ENCODE measurements around the gene USP21. TPM values are rescaled to one million over a fixed set of nuclear protein-coding genes. Genes with fewer than 3 reads are reported as not detected.
A peak's percentile ranks its signal among the peaks of the same experiment; 100 is the strongest.

USP21 gene
- total RNA-seq, 2 donors from 2014 or later = 28.6 to 30.1 TPM

DNA sequence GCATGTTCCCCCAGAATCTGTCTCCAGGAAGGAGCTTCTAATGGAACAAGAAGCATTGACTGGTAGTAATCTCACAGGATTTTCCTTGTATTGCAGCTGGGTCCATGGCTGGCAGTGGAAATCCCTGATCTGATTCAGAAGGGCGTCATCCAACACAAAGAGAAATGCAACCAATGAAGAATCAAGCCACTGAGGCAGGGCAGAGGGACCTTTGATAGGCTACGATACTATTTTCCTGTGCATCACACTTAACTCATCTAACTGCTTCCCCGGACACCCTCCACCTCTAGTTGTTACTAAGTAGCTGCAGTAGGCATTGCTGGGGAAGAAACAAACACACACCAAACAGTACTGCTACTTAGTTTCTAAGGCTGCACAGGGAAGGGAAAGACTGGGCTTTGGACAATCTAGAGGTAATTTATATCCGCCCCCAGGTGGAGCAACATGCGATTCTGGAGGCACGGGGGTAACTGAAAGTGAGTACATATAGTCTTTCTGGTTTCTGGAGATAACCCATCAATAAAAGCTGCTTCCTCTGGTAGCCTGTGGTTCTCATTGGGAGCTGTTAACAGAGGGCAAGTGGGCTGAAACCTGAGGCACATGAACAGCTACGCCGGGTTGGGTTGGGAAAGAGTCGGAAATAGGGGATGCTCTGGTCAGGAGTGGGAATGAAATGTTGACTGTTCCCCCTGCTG is 837 bp upstream of the USP21 start:
- H3K36me3 Mint-ChIP-seq (ENCODE audit: low read depth) = peaks cover 87% of the 10 kb centered on the region
- H3K9me3 Mint-ChIP-seq = no peaks in the 10 kb centered on the region
- peak overlapping the region; percentile 92 for H3K27ac Mint-ChIP-seq
- no peaks in the 10 kb centered on the region for H3K27me3 Mint-ChIP-seq
- H3K4me1 Mint-ChIP-seq = peaks cover 42% of the 10 kb centered on the region
- ATAC-seq (replicated peaks) = no peak
- peak overlapping the region; percentile 83 for H3K4me3 Mint-ChIP-seq

DNA sequence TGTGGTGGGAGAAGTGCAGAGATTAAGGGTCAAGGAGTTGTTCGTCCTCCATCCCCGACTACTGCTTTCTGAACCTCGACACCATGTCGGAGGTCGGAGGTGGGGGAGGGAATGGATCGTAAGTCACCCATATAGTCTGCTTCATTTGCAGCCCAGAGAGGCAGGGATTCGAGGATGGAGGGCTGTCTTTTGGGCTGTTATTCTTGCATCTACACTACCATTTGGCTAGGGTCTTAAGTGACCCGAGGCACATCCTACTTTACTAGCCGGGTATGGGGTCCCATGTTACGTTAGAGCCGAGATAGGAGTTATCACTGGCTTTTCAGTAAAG is 578 bp downstream of the USP21 start:
- Mint-ChIP-seq H3K27ac (peak overlapping the region; percentile 92), H3K4me3 (peak overlapping the region; percentile 83), H3K4me1 (peaks cover 41% of the 10 kb centered on the region), H3K9me3 (no peaks in the 10 kb centered on the region), H3K36me3 (ENCODE audit: low read depth) (peaks cover 92% of the 10 kb centered on the region), H3K27me3 (no peaks in the 10 kb centered on the region)
- no peak for ATAC-seq (replicated peaks)

DNA sequence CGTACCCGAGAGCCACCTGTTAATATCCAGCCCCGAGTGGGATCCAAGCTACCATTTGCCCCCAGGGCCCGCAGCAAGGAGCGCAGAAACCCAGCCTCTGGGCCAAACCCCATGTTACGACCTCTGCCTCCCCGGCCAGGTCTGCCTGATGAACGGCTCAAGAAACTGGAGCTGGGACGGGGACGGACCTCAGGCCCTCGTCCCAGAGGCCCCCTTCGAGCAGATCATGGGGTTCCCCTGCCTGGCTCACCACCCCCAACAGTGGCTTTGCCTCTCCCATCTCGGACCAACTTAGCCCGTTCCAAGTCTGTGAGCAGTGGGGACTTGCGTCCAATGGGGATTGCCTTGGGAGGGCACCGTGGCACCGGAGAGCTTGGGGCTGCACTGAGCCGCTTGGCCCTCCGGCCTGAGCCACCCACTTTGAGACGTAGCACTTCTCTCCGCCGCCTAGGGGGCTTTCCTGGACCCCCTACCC is 1.4 kb downstream of the USP21 start:
- peak overlapping the region; percentile 83 for H3K4me3 Mint-ChIP-seq
- H3K27me3 Mint-ChIP-seq = no peaks in the 10 kb centered on the region
- H3K4me1 Mint-ChIP-seq = peaks cover 33% of the 10 kb centered on the region
- peaks cover 90% of the 10 kb centered on the region for H3K36me3 Mint-ChIP-seq (ENCODE audit: low read depth)
- peak overlapping the region; percentile 79 for H3K27ac Mint-ChIP-seq
- H3K9me3 Mint-ChIP-seq = no peaks in the 10 kb centered on the region
- no peak for ATAC-seq (replicated peaks)

DNA sequence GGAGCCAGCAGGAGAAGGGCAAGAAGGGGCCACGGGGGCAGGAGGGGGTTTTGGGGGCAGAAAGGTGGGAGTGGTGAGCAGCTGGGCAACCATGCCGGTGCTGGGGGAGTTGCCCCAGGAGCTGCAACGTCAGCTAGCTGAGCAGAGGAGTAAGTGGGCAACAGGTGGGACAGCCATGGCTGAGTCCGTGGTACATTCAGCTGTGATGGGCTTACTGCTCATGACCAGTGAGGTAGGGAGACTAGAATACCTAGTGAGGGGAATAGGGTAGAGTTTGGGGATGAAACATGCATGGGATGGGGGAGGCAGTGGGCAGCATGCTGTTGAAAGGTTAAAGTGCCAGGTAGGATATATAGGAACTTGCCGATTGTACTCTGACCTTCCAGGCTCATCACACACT is 2.4 kb downstream of the USP21 start:
- Mint-ChIP-seq H3K36me3 (ENCODE audit: low read depth) (peaks cover 91% of the 10 kb centered on the region), H3K27me3 (no peaks in the 10 kb centered on the region), H3K4me3 (peak overlapping the region; percentile 83), H3K9me3 (no peaks in the 10 kb centered on the region), H3K4me1 (peaks cover 30% of the 10 kb centered on the region), H3K27ac (peak overlapping the region; percentile 79)
- no peak for ATAC-seq (replicated peaks)

DNA sequence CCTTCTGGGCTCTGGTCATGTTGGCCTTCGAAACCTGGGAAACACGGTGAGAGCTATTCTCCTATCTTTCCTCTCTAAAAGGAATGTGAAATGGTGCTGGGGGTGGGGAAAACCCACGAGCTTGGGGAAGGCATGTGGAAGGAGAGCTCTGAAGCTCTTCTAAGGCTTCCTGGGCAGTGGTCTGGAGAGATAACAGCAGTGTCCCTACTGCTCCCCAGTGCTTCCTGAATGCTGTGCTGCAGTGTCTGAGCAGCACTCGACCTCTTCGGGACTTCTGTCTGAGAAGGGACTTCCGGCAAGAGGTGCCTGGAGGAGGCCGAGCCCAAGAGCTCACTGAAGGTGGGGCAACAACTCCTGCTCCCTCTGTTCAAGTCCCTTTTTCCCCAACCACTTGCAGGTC is 2.8 kb downstream of the USP21 start:
- peaks cover 87% of the 10 kb centered on the region for H3K36me3 Mint-ChIP-seq (ENCODE audit: low read depth)
- H3K27me3 Mint-ChIP-seq = no peaks in the 10 kb centered on the region
- H3K27ac Mint-ChIP-seq = peak overlapping the region; percentile 79
- H3K9me3 Mint-ChIP-seq = no peaks in the 10 kb centered on the region
- H3K4me1 Mint-ChIP-seq = peaks cover 30% of the 10 kb centered on the region
- peak overlapping the region; percentile 83 for H3K4me3 Mint-ChIP-seq
- no peak for ATAC-seq (replicated peaks)

DNA sequence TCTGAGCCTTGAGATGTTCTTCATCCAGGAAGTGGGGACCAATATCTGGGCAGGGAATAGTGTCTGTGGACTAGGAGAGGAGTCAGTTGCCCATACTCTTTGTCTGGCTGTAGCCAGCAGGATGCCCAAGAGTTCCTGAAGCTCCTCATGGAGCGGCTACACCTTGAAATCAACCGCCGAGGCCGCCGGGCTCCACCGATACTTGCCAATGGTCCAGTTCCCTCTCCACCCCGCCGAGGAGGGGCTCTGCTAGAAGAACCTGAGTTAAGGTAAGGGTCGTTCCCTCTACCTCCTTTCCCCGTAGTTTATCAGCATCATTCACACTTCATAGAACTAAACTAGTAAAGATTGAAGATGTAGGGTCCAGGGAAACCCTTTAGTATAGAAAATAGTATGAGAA is 3.5 kb downstream of the USP21 start:
- peaks cover 82% of the 10 kb centered on the region for H3K36me3 Mint-ChIP-seq (ENCODE audit: low read depth)
- peaks cover 30% of the 10 kb centered on the region for H3K4me1 Mint-ChIP-seq
- peak overlapping the region; percentile 79 for H3K27ac Mint-ChIP-seq
- no peaks in the 10 kb centered on the region for H3K27me3 Mint-ChIP-seq
- no peak overlapping the region for H3K4me3 Mint-ChIP-seq
- no peak for ATAC-seq (replicated peaks)
- H3K9me3 Mint-ChIP-seq = no peaks in the 10 kb centered on the region

DNA sequence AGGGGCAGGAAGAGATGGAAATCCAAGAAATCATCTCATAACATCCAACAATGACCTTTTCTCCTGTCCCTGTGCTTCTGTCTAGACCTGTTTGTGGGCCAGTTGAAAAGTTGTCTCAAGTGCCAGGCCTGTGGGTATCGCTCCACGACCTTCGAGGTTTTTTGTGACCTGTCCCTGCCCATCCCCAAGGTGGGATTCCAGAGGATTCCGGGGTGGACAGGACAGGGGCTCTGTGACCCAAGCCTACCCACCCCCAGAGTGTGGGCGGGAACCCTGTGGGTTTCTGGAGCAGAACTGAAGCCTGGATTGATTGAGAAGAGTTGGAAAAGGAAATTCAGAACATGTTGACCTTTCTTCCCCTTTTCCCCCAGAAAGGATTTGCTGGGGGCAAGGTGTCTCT is 4.5 kb downstream of the USP21 start:
- Mint-ChIP-seq H3K36me3 (ENCODE audit: low read depth) (peaks cover 82% of the 10 kb centered on the region), H3K9me3 (no peaks in the 10 kb centered on the region), H3K27me3 (no peaks in the 10 kb centered on the region), H3K4me1 (peaks cover 26% of the 10 kb centered on the region), H3K27ac (peak overlapping the region; percentile 79), H3K4me3 (no peak overlapping the region)
- ATAC-seq (replicated peaks) = no peak

DNA sequence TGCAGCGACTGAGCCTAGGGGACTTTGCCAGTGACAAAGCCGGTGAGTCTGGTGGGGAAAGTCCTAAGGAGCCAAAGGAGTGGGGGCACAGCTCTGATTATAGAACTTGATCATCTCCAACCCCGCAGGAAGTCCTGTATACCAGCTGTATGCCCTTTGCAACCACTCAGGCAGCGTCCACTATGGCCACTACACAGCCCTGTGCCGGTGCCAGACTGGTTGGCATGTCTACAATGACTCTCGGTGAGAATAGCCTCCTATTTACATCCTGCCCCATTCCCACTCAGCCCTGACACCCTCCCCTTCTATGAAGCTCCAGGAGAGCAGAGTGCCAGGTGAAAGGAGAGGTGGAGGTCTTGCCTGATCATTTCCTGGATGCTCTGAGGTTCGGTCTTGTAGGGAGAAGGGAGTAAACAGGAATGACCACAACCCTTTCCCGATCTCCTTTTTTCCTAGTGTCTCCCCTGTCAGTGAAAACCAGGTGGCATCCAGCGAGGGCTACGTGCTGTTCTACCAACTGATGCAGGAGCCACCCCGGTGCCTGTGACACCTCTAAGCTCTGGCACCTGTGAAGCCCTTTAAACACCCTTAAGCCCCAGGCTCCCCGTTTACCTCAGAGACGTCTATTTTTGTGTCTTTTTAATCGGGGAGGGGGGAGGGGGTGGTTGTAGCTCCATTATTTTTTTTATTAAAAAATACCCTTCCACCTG is 5.8 kb downstream of the USP21 start:
- Mint-ChIP-seq H3K27me3 (no peaks in the 10 kb centered on the region), H3K4me1 (peaks cover 23% of the 10 kb centered on the region), H3K4me3 (peak overlapping the region; percentile 92), H3K9me3 (no peaks in the 10 kb centered on the region), H3K36me3 (ENCODE audit: low read depth) (peaks cover 84% of the 10 kb centered on the region), H3K27ac (peak overlapping the region; percentile 97)
- no peak for ATAC-seq (replicated peaks)

DNA sequence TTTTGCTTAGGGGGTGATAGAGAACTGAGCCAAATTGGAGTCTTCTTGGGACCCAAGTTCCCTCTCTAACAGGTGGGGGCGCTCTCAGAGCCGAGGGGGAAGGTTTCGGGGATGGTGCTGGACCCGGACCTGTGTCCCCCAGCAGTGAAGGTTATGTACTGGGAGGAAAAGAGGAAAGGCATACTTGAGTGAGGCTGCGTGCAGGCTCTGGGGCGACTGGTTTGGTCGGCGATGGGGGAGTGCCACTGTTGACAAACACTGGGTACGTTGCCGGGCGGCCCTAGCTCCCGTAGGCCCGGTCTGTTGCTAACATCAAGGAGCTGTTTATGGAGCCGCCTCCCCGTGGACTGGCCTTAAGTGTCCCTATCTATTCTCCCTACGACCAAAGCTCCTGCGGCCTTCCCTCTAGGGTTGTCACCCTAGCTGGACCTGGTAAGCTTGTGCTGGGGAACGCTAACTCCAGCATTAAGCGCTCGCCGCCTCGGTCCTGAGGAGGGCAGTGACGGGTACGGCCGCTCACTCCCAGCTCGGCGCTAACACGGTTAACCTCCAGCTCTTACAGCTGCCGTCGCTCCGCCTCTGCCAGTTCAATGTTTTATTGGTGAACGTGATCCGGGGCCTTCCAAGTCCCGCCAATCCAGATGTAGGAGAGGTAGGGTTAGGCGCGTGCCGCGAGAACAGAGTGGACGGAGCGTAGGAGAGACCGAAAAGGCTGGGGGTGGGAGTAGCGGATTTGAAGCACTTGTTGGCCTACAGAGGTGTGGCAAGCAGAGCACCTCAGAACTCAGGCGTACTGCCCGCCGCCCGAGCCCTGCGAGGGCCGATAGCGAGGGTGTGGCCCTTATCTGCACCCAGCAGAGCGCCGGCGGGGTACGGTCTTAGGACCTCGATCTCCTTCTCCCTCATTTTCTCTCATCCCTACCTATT is 6.7 kb downstream of the USP21 start, which contains the start of gene PPOX:
Gene PPOX, plus strand, starts transcription at position 685 of the 927 bp plus-strand sequence. CDS start 422 bp downstream, outside the sequence.
- ATAC-seq (replicated peaks) = peak; percentile 97
- Mint-ChIP-seq H3K9me3 (no peaks in the 10 kb centered on the region), H3K27me3 (no peaks in the 10 kb centered on the region), H3K36me3 (ENCODE audit: low read depth) (peaks cover 86% of the 10 kb centered on the region), H3K4me3 (peak within 1 kb of the TSS; percentile 92), H3K4me1 (peaks cover 24% of the 10 kb centered on the region), H3K27ac (peak within 1 kb of the TSS; percentile 97)

DNA sequence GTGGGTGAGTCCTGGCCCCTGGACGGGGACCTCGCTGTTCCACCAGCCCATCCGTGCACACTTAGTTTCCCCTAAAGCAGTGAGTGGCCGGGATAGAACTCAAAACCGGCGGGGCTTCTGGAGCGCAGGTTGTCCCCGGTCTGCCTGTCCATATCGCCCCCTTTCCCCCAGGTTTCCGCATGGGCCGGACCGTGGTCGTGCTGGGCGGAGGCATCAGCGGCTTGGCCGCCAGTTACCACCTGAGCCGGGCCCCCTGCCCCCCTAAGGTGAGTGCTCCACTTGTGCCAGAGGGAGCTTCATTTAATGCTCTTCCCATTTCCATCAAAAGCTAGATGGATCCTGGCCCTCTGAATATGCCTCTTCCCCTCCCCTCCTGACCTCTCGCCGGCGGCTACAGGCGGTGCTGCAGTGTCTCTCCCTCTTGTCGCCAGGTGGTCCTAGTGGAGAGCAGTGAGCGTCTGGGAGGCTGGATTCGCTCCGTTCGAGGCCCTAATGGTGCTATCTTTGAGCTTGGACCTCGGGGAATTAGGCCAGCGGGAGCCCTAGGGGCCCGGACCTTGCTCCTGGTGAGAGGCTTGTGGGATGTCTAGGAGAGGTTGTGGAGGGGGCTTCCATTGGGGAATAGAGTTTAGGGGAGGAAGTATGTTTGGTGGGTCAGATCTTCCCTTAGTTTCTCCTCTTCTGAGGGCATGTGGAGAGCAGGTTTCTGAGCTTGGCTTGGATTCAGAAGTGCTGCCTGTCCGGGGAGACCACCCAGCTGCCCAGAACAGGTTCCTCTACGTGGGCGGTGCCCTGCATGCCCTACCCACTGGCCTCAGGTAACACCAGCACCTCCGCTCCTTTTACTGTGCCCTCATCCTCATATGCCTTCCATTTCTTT is 7.6 kb downstream of the USP21 start:
- Mint-ChIP-seq H3K27ac (peak overlapping the region; percentile 97), H3K36me3 (ENCODE audit: low read depth) (peaks cover 86% of the 10 kb centered on the region), H3K4me1 (peaks cover 18% of the 10 kb centered on the region), H3K9me3 (no peaks in the 10 kb centered on the region), H3K4me3 (peak overlapping the region; percentile 92), H3K27me3 (no peaks in the 10 kb centered on the region)
- ATAC-seq (replicated peaks) = no peak

DNA sequence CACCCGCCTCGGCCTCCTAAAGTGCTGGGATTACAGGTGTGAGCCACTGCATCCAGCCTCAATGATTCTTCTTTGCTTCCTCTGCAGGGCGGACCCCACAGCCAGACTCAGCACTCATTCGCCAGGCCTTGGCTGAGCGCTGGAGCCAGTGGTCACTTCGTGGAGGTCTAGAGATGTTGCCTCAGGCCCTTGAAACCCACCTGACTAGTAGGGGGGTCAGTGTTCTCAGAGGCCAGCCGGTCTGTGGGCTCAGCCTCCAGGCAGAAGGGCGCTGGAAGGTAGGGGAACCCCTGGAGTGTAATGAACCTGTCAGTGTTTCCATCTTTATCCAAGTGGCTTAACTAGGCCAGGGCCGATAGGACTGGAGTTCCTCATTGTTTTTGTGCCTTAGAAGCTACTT is 9.6 kb downstream of the USP21 start:
- Mint-ChIP-seq H3K9me3 (no peaks in the 10 kb centered on the region), H3K4me1 (peaks cover 18% of the 10 kb centered on the region), H3K36me3 (ENCODE audit: low read depth) (peaks cover 87% of the 10 kb centered on the region), H3K27ac (peak overlapping the region; percentile 12), H3K27me3 (no peaks in the 10 kb centered on the region), H3K4me3 (peak overlapping the region; percentile 92)
- ATAC-seq (replicated peaks) = no peak

DNA sequence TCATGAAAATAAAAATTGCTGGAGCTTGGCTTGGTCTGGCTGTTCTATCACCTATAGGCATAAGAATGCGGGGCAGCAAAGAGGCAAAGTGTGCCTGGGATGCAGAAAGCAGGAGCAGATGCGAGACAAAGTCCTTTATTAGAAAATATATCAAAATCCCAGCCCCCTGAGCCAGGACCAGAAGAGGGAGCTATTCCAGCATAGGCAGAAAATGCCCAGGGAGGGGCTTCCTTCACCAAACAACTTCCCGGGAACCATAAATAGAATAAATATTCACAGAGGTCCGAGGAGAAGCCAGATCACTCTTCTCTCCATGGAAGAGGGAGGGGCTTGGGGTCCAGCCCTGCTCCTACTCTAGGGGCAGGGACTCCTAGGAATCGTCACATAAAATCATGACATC is 11.9 kb downstream of the USP21 start:
- H3K4me3 Mint-ChIP-seq = no peak overlapping the region
- peak overlapping the region; percentile 60 for H3K27ac Mint-ChIP-seq
- H3K9me3 Mint-ChIP-seq = no peaks in the 10 kb centered on the region
- H3K36me3 Mint-ChIP-seq (ENCODE audit: low read depth) = peaks cover 89% of the 10 kb centered on the region
- H3K27me3 Mint-ChIP-seq = no peaks in the 10 kb centered on the region
- ATAC-seq (replicated peaks) = no peak
- peaks cover 35% of the 10 kb centered on the region for H3K4me1 Mint-ChIP-seq

DNA sequence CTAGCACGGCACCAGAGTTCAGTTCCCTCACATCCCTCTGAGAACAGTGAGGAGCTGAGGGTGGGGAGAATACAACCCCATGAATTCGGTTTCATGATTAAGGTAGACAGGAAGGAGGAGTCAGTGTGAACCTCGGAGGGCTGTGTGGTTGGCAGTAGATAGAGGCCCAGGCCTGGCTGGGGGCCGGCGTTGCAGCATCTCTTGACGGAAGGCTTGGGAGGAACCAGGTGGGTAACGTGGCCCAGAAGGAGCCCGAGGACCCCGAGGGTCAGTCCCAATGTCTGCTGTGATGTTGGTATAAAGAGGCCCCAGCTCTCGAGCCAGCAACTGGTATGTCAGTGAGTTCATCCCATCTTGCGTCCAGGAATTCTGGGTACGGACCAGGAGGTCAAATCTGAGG is 12.4 kb downstream of the USP21 start:
- Mint-ChIP-seq H3K9me3 (no peaks in the 10 kb centered on the region), H3K4me3 (no peak overlapping the region), H3K27me3 (no peaks in the 10 kb centered on the region), H3K4me1 (peaks cover 39% of the 10 kb centered on the region), H3K36me3 (ENCODE audit: low read depth) (peaks cover 89% of the 10 kb centered on the region), H3K27ac (peak overlapping the region; percentile 69)
- ATAC-seq (replicated peaks) = no peak
